Thymus (tissue), 11 donors: Measurements from ENCODE around the gene MAP7. TPM values are rescaled to one million over a fixed set of nuclear protein-coding genes. Genes with fewer than 3 reads are reported as not detected.

Experiments
- DNase-seq, 9 donors: peaks; one replicate each; pipeline ENCODE4 v3.0.0-alpha.2; 2013; ENCODE audit warnings: low spot score in 9 of 9, low read depth in 6 of 9, missing footprints in 1 of 9
- H3K27ac ChIP-seq, 2 donors: one replicate each; pipeline ENCODE4 v1.5.1; 2013; ENCODE audit warnings: control low read depth in 1 of 2, low read depth in 1 of 2, low read length in 1 of 2, mild to moderate bottlenecking in 1 of 2, moderate library complexity in 1 of 2
- H3K27me3 ChIP-seq, 2 donors: one replicate each; pipeline ENCODE4 v1.5.1; 2013; ENCODE audit warnings: low read length in 1 of 2; ENCODE audit not compliant: control insufficient read depth in 2 of 2, insufficient read depth in 1 of 2
- H3K36me3 ChIP-seq, 2 donors: one replicate each; pipeline ENCODE4 v1.5.1; 2013; ENCODE audit warnings: low read length in 1 of 2, mild to moderate bottlenecking in 1 of 2, moderate library complexity in 1 of 2; ENCODE audit not compliant: control insufficient read depth in 2 of 2, insufficient read depth in 2 of 2
- H3K4me1 ChIP-seq, 2 donors: one replicate each; pipeline ENCODE4 v1.5.1; 2013; ENCODE audit warnings: low read length in 2 of 2; ENCODE audit not compliant: control insufficient read depth in 2 of 2, insufficient read depth in 2 of 2
- H3K4me3 ChIP-seq, 2 donors: one replicate each; pipeline ENCODE4 v1.5.1; 2013; ENCODE audit warnings: low read length in 2 of 2, control low read depth in 1 of 2, mild to moderate bottlenecking in 1 of 2
- H3K9me3 ChIP-seq, 2 donors: one replicate each; pipeline ENCODE4 v1.5.1; 2013; ENCODE audit warnings: low read length in 1 of 2, mild to moderate bottlenecking in 1 of 2; ENCODE audit not compliant: control insufficient read depth in 2 of 2, insufficient read depth in 1 of 2
- WGBS: extraction: QIAGEN DNeasy Blood & Tissue Kit; methylation state at CpG from one replicate; pipeline ENCODE4 v1.1.7; 2013; 5-methylcytosine and 5-hydroxymethylcytosine counted together
- polyA plus RNA-seq: library from polyadenylated mRNA; stranded (reverse); fragments of 200-250 nt; gene quantifications from one replicate; pipeline ENCODE4 v1.2.3, GENCODE V29; 2013
- total RNA-seq: library from RNA; stranded (reverse); fragments of 120-200 nt; gene quantifications from one replicate; pipeline ENCODE4 v1.2.4, GENCODE V29; 2013
- donor health status: healthy.

The MAP7 gene
- total and polyA plus RNA-seq, 2 donors: 2.5 to 7.8 TPM

DNA sequence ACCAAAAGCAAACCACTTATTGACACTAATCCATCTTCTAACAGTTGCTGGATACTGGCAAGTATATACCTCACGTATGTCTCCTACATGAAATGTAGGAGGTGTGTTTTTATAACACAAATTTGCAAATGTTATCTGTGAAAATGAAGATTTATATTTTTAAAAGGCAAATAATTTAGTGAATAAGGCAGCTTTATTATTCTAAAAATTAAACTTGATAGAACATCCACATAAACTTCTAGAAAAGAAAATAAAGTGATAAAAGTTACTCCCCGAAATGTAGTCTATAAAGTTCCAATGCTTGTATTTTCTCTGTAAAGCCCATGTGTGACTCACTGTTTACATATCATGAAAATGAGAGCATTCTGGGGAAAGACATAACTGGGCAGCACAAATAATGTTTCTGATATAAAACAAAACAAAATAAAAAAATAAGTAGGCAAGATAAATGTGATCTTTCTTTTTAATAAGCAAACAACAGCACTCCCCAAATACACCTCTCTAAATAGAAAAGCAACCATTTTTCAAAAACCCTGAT, 84.4 kb downstream of the MAP7 start:
- no peak for DNase-seq
- Histone ChIP-seq H3K4me3 (no peak overlapping the region), H3K9me3 (no peaks in the 10 kb centered on the region), H3K36me3 (no peaks in the 10 kb centered on the region), H3K27me3 (no peaks in the 10 kb centered on the region), H3K27ac (no peak overlapping the region), H3K4me1 (no peaks in the 10 kb centered on the region)
- WGBS: 97% methylated on average over 2 of the region's 2 CpGs

DNA sequence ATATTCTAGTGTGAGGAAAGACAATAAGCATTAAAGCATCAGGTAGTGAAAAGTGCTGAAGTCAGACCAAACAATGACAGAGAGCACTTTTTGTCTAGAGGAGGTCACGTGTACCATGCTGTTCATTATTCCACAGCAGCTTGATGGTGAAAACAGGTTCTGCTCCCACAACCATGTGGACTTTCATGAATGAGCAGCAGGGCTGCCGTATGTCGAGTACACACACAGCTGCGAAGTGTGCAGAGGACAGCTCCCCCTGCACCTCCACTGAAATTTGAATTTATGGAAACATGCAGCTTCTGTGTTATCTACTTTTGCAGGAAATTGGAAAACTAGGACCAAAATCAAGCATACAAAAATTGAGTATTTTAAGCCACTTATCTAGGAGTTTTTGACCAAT, 85.3 kb downstream of the MAP7 start:
- Histone ChIP-seq H3K4me1 (no peaks in the 10 kb centered on the region), H3K27me3 (no peaks in the 10 kb centered on the region), H3K4me3 (no peak overlapping the region), H3K27ac (no peak overlapping the region), H3K36me3 (no peaks in the 10 kb centered on the region), H3K9me3 (no peaks in the 10 kb centered on the region)
- WGBS: 80% methylated on average over 4 of the region's 4 CpGs
- DNase-seq: no peak

DNA sequence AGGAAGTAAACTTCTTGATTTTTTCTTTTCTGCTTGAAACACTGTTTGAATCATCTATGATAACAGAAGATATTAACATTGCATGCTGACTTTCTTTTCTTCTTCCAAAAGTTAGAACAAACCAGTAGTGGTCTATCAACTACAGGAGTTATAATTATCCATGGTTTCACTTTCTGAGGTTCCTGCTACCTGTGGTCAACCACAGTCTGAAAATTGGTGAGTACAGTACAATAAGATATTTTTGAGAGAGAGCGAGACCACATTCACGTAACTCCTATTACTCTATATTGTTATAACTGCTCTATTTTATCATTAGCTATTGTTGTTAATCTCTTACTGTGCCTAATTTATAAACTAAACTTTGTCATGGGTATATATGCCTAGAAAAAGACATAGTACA, 86.1 kb downstream of the MAP7 start:
- Histone ChIP-seq H3K27me3 (no peaks in the 10 kb centered on the region), H3K4me1 (no peaks in the 10 kb centered on the region), H3K4me3 (no peak overlapping the region), H3K36me3 (no peaks in the 10 kb centered on the region), H3K9me3 (no peaks in the 10 kb centered on the region), H3K27ac (no peak overlapping the region)
- DNase-seq: no peak
- 56% methylated on average over 2 of the region's 2 CpGs for WGBS

DNA sequence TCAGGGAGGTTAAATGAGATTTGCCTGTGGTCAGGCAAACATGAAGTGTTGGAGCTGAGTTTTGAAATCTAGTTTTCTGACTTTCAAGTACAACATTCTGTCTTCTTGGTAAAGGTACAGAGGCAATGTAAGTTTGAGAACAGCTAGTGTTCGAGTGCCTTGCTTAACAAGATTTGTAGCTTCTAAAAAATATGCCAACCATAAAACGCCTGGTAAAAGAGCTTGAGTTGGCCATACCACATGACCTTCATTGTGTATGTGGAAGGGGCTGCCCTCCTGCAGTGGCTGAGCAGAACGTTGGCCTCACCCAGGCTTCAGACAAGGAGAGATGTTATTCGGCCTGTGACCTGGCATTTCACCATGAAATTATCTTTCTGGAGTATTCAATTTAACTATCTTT, 86.5 kb downstream of the MAP7 start:
- Histone ChIP-seq H3K4me3 (no peak overlapping the region), H3K4me1 (no peaks in the 10 kb centered on the region), H3K27ac (no peak overlapping the region), H3K9me3 (no peaks in the 10 kb centered on the region), H3K27me3 (no peaks in the 10 kb centered on the region), H3K36me3 (no peaks in the 10 kb centered on the region)
- no peak for DNase-seq
- 26% methylated on average over 4 of the region's 4 CpGs for WGBS

DNA sequence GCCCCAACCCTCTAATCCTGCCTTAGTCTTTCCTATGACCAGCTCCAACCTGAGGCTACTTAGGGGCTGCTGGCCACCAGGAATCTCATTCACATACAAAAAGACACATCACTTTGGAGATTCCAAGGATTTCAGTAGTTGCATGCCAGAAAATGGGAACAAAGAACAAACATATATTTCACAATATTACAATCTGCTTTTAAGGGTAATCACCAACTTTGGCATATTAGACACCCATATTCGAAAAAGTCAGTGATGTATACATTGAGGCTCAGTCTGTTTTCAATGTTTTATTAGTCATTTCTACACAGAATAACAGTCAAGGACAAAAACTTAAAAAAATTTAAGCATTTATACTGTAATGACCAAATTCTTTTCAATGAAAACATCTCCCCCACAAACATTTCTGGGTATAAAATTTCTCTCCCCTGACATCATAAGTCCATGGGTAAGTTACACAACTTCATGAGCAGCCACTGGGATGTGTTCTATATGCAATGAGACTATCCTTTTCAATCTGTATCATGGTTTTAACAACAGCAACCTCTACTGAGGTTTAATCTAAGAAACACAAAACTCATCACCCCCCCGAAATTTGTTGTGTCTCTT, 103.5 kb downstream of the MAP7 start:
- WGBS: 96% methylated on average over 2 of the region's 2 CpGs
- no peak for DNase-seq

DNA sequence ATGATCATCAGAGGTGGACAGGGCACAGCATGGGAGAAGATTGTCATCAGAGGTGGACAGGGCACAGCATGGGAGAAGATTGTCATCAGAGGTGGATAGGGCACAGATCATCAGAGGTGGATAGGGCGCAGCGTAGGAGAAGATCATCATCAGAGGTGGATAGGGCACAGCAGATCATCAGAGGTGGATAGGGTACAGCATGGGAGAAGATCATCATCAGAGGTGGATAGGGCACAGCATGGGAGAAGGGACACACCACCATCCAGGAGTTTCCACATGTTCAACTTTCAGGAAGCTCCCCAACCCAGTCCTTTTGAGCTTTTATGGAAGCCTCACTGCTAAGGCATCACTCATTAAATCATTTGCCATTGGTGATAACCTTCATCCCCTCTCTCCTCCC, 104.1 kb downstream of the MAP7 start:
- Histone ChIP-seq H3K9me3 (no peaks in the 10 kb centered on the region), H3K27me3 (no peaks in the 10 kb centered on the region), H3K36me3 (no peaks in the 10 kb centered on the region), H3K4me3 (no peak overlapping the region), H3K4me1 (no peaks in the 10 kb centered on the region), H3K27ac (no peak overlapping the region)
- 100% methylated on average over 2 of the region's 2 CpGs for WGBS
- DNase-seq: no peak

More for the DNA sequence above, 103.5 kb downstream of the MAP7 start:
- Histone ChIP-seq H3K27ac (no peak overlapping the region), H3K36me3 (no peaks in the 10 kb centered on the region), H3K4me1 (no peaks in the 10 kb centered on the region), H3K9me3 (no peaks in the 10 kb centered on the region), H3K27me3 (no peaks in the 10 kb centered on the region), H3K4me3 (no peak overlapping the region)

DNA sequence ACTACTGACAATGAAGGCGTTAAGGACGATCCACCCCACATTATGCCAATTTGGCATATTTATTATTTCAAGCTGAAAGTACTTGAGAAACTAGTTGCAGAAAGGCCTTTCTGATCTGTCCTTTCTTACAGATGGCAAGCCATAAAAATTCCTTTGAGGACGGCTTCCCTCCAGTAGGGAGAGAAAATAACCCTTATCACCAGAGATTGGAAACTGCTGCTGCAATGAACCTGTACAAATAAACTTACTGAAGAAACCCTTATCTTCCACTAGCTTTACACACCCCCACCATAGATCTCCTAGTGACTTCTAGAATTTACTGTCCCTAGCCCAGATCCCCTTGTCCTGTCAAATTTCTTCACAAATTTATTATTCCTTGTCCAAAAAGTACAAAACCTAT, 105.2 kb downstream of the MAP7 start:
- Histone ChIP-seq H3K27me3 (no peaks in the 10 kb centered on the region), H3K36me3 (no peaks in the 10 kb centered on the region), H3K27ac (no peak overlapping the region), H3K4me1 (no peaks in the 10 kb centered on the region), H3K4me3 (no peak overlapping the region), H3K9me3 (no peaks in the 10 kb centered on the region)
- WGBS: 96% methylated on average over 3 of the region's 3 CpGs
- no peak for DNase-seq

DNA sequence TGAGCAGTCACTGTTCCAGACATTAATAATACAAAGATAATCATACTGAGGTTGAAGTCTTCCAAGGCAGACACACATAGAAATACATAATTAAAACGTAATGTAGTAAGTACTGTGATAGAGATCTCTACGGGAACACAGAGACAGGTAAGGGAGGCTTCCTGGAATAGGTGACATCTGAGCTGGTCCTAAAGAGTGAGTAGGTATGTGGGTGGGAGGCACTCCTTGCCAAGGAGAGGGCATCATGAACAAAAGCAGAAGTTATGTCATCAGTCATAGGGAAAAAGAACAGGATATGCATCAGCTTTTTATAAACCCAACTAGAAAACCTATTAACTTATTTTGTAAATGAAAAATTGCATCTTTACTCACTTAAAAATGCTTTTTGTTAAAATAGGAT, 110.0 kb downstream of the MAP7 start:
- Histone ChIP-seq H3K9me3 (no peaks in the 10 kb centered on the region), H3K4me1 (no peaks in the 10 kb centered on the region), H3K4me3 (no peak overlapping the region), H3K36me3 (no peaks in the 10 kb centered on the region), H3K27ac (no peak overlapping the region), H3K27me3 (no peaks in the 10 kb centered on the region)
- WGBS: 97% methylated on average over 2 of the region's 2 CpGs
- DNase-seq: no peak

DNA sequence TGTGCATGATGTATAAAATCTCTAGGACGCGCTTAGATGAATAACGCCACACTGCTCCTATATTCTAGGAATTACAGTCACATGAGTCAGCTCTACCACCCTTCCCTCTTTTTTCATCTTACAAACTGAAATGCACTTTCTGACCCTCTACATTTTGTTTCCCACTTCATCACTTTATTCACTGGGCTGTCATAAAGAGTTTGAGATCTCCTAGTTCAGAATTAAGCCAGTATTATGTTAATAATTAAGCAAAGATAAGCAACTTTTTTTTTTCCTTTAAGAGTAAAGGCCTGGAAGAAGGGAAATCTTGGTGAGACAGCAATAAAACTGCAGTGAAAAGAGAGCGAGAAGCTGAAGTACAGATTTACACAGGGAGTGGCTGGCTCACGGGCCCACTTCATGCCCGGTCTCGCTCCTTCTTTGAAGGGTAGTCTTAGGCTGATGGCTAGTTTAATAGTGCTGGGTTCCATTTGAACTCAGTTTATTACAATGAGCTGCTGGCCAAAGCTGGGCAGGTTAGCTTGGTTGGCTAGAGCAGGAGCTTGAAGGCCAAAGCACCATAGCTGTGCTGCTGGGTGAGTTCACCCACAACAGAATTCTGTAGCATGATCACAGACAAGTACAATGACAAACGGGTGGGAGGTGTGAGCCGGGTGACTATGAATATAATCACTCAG, 110.6 kb downstream of the MAP7 start:
- Histone ChIP-seq H3K27ac (no peak overlapping the region), H3K4me3 (no peak overlapping the region), H3K27me3 (no peaks in the 10 kb centered on the region), H3K4me1 (no peaks in the 10 kb centered on the region), H3K36me3 (no peaks in the 10 kb centered on the region), H3K9me3 (no peaks in the 10 kb centered on the region)
- WGBS: 97% methylated on average over 9 of the region's 9 CpGs
- DNase-seq: no peak
